NCI-H446 treated with DMSO at 0.1 percent for 48 hours (cell line): ENCODE measurements around the gene RAB5B.
A peak's percentile ranks its signal among the peaks of the same experiment; 100 is the strongest.
"Not testable (repeated sequence)": the region's sequence is repeated elsewhere in the genome, so short reads cannot be mapped to it uniquely, and the experiment has no call there.

ENCODE experiments used
- DNase-seq: peaks from one replicate; lab custom pipeline; 2025; lab: John Stamatoyannopoulos, UW

The RAB5B gene

DNA sequence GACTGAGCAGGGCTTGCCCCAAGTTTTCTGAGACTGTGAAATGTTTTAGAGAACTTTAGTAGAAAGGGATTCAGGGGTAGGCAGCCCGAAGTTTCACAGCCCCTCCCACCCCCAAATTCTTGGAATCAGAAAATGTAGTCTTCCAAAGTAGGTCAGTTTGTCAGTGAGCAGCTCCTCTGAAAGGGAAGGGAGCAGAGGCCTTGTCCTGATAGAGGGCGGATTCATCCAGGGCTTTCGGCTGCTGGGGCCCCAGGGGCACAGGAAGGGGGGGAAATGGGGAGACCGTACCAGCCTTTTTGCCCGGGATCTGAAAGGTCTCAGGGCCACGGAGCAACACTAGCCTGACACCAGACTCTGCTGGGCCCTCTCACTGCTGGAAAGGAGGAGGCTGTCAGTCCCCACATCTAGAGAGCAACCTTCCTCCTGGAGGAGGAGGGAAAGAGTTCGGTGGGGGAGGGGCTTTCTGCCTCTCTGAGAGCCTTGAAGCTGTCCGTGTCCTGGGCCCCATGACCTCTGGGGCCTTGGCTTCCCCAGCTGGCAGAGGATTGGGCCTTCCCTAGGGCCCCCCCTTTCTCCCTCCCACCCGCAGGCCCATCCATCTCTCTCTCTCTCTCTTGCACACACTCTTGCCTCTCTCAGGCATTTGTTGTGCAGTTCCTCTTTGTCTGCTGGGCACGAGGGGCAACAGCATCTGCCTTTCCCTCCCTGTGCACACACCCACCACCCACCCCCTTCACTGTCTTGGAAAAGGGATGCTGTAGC lies 46.7 kb downstream of the RAB5B start, which contains the start of gene IKZF4:
TSS of gene IKZF4 (plus strand) at position 621 of the 762 bp plus-strand sequence. CDS start 451 bp downstream, outside the sequence.
- DNase-seq = no peak

GRCh38 chr12:56021889-56022497 lies 48.1 kb downstream of the RAB5B start:
- DNase-seq = no peak

- DNase-seq = no peak
Measured at GRCh38 chr12:56028511-56029165, 54.8 kb downstream of the RAB5B start.

GRCh38 chr12:56029166-56029519 lies 55.3 kb downstream of the RAB5B start:
- no peak for DNase-seq

DNA sequence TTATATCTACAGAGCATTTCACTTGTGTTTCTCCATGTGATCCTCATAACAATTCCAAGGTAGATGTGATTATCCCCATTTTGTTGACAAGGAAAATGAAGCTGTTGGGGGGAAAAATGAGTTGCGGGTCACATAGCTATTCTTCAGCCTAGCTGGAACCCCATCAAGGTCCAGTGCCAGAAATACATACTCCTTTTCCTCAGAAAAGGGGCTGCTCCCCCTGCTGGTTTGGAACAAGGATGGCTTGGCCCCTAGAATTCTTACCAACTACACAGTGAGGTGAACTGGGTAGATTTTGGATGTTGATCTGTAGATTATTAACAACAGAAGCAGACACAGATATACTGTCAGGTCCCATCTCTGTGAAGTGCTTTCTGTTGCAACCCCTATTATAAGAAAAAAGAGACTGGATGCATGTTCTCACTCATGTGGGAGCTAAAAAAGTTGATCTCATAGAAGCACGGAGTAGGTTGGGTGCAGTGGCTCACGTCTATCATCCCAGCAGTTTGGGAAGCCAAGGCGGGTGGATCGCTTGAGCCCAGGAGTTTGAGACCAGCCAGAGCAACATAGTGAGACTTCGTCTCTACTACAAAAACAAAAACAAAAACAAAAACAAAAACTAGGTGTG lies 55.9 kb downstream of the RAB5B start:
- DNase-seq = peak; percentile 1

DNA sequence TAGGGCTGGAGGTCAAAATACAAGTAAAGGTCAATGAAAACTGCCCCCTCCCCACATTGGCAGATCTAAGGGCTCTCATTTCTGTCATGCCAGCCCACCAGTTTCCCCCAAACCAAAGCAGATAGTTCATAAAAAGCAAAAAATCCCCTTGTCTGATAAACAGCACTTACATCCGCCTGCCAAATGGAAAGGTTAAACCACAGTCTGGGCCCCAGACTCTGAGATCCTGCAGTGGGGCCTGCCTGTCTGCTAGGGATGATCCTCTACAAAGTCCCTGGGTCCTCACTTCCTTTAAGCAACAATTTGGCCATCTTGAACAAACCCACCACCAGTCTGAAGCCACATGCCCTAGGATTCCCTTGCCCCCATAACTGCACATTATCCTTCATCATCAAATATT lies 58.1 kb downstream of the RAB5B start:
- no peak for DNase-seq

DNA sequence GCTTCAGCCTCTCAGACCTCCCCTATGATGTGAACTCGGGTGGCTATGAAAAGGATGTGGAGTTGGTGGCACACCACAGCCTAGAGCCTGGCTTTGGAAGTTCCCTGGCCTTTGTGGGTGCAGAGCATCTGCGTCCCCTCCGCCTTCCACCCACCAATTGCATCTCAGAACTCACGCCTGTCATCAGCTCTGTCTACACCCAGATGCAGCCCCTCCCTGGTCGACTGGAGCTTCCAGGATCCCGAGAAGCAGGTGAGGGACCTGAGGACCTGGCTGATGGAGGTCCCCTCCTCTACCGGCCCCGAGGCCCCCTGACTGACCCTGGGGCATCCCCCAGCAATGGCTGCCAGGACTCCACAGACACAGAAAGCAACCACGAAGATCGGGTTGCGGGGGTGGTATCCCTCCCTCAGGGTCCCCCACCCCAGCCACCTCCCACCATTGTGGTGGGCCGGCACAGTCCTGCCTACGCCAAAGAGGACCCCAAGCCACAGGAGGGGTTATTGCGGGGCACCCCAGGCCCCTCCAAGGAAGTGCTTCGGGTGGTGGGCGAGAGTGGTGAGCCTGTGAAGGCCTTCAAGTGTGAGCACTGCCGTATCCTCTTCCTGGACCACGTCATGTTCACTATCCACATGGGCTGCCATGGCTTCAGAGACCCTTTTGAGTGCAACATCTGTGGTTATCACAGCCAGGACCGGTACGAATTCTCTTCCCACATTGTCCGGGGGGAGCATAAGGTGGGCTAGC lies 60.9 kb downstream of the RAB5B start:
- DNase-seq = no peak

DNA sequence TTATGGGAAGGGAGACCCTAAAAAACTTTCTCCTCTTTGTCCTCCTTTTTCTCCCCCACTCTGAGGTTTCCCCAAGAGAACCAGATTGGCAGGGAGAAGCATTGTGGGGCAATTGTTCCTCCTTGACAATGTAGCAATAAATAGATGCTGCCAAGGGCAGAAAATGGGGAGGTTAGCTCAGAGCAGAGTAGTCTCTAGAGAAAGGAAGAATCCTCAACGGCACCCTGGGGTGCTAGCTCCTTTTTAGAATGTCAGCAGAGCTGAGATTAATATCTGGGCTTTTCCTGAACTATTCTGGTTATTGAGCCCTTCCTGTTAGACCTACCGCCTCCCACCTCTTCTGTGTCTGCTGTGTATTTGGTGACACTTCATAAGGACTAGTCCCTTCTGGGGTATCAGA lies 63.3 kb downstream of the RAB5B start:
- no peak for DNase-seq

DNA sequence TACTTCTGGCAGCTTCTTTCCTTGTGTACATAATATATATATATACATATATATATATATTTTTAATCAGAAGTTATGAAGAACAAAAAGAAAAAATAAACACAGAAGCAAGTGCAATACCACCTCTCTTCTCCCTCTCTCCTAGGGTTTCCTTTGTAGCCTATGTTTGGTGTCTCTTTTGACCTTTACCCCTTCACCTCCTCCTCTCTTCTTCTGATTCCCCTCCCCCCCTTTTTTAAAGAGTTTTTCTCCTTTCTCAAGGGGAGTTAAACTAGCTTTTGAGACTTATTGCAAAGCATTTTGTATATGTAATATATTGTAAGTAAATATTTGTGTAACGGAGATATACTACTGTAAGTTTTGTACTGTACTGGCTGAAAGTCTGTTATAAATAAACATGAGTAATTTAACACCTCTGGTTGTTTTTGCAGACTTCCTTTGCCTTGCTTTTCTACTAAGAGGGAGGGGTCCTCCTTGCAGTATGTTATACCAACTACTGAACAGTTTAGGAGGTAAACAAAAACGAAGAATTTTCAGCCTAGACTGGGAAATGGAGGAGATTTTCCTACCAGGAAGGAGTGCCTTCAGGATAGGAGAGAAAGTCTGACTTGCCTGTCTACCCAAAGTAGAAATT lies 64.3 kb downstream of the RAB5B start:
- no peak for DNase-seq

DNA sequence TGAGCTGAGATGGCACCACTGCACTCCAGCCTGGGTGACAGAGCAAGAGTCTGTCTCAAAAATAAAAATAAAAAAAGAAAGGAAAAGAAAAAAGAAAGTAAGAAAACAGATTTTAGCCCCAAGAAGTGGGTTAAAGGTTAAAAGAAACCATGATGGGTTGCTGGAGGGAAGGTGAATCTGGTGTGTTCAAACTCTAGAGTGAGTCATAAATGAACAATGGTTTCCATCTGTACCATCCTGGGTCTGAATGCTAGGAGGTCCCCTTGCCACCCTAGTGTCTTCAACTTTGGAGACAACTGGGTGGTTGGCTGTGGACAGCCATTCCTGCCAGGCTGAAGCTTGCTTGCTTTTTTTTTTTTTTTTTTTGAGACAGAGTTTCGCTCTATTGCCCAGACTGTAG lies 66.3 kb downstream of the RAB5B start:
- DNase-seq = no peak

DNA sequence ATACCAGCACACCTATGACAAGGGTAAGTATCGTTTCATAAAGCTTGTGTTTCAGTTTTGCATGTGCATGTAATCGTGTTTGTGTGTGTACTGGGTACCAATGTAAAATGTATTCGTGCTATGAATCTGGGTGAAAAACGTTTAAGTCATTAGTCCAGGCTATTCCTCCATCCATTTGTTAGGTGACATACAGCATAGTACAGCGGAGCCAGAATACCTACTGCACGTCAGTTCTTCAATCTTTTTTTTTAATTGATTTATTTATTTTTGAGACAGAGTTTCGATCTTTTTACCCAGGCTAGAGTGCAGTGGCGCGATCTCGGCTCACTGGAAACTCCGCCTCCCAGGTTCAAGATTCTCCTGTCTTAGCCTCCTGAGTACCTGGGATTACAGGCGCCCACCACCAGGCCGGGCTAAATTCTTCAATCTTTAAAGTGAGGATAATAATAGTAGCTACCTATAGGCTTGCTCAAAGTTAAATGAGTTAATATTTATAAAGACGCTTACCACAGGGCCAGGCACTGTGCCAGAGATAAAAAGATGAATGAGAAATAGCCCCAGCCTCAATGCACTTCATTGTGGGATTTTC lies 67.2 kb downstream of the RAB5B start:
- no peak for DNase-seq

DNA sequence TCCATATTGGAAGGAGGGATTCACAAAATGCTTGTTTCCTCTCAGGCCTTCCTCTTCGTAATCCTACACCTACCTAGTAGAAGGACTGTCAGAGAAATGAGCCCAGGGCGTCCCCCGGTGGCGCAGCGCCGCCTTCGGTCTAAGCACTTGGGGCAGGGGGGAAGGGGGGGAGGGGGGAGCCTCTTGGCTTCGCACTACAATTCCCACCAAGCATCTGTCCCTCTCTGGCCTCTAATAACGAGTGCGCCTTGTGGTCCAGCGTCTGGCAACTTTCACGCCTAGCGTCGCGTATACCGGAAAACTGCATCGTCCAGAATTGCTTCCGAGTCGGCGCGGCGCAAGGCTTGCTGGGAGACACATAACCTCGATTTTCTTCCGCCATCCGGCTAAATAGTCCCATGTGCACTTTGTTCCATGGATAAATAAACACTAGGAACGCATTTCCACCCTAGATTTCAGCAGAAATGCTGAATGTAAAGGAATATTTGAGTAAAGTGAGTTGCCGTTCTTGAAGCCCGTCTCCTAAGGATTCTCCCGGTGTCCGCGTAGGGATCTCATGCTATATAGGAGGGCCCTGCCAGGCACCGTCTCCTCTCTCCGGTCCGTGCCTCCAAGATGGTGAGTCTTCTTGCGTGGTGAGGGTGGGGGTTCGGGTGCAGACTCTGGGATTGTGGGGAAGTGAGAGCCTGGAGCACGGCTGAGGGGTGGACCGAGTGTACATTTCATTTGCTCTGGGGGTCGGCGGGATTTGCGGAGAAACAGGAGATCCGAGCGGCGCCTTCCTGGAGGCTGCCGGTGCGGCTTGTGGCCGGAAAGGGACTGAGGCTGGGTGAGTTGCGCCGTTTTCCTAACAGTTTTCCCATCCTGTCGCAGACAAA lies 67.9 kb downstream of the RAB5B start, which contains the start of gene RPS26:
TSS of gene RPS26 (plus strand) at position 367 of the 878 bp plus-strand sequence. CDS start at position 616, 249 bp downstream.
- peak; percentile 99 for DNase-seq

- DNase-seq = not testable (repeated sequence)
Measured at GRCh38 chr12:56042430-56042813, 68.5 kb downstream of the RAB5B start.

GRCh38 chr12:56042843-56043242 lies 69.0 kb downstream of the RAB5B start:
- no peak for DNase-seq
